Measurements from ENCODE around the gene AMPH.

- TF ChIP-seq CTCF (IDR thresholded peaks at IDR 0.05) (no peak), POLR2A (IDR thresholded peaks at IDR 0.05) (no peak)
These were observed 128.9 kb downstream of the AMPH start for GRCh38 chr7:38502289-38502688.

Measured in uterus (tissue), 2 donors.